DOHH2 (cell line): Measurements from ENCODE around the gene ID2.

Experiments used
- H3F3A ChIP-seq: fragments of 200-600 bp; sonication (generic), shearing (Covaris generic); 2 replicates; pipeline ENCODE4 v1.6.0; 2016; ENCODE audit warnings: antibody characterized with exemption, mild to moderate bottlenecking; ENCODE audit not compliant: control insufficient read depth, insufficient read depth
- H3K27ac ChIP-seq: fragments of 200-600 bp; sonication (generic); 2 replicates; pipeline ENCODE4 v1.5.1; 2014; ENCODE audit warnings: low read depth, mild to moderate bottlenecking, low read length, moderate library complexity
- H3K27me3 ChIP-seq: fragments of 200-600 bp; sonication (generic); 2 replicates; pipeline ENCODE4 v1.6.1; 2014; ENCODE audit warnings: mild to moderate bottlenecking, low read length, mixed read lengths; ENCODE audit not compliant: control insufficient read depth
- H3K36me3 ChIP-seq: fragments of 200-600 bp; sonication (generic); 2 replicates; pipeline ENCODE4 v1.6.1; 2014; ENCODE audit warnings: mild to moderate bottlenecking, low read length, moderate library complexity, mixed read lengths; ENCODE audit not compliant: control insufficient read depth
- H3K4me1 ChIP-seq: fragments of 200-600 bp; sonication (generic); 2 replicates; pipeline ENCODE4 v1.6.1; 2014; ENCODE audit warnings: mild to moderate bottlenecking, low read length, mixed read lengths; ENCODE audit not compliant: control insufficient read depth
- H3K4me2 ChIP-seq: fragments of 200-600 bp; sonication (generic); 2 replicates; pipeline ENCODE4 v1.6.0; 2014; ENCODE audit warnings: mild to moderate bottlenecking, low read length, moderate library complexity
- H3K4me3 ChIP-seq: fragments of 200-600 bp; sonication (generic); 2 replicates; pipeline ENCODE4 v1.5.1; 2014; ENCODE audit warnings: mild to moderate bottlenecking, low read length, mixed read lengths
- H3K79me2 ChIP-seq: fragments of 200-600 bp; sonication (generic); 2 replicates; pipeline ENCODE4 v1.6.1; 2014; ENCODE audit warnings: mild to moderate bottlenecking, low read length, mixed read lengths; ENCODE audit not compliant: control insufficient read depth
- H3K9me2 ChIP-seq: fragments of 200-600 bp; sonication (generic); replicated peaks from 2 replicates; pipeline ENCODE4 v1.6.1; 2014; ENCODE audit warnings: mild to moderate bottlenecking, low read length, mixed read lengths; ENCODE audit not compliant: control insufficient read depth
- H3K9me3 ChIP-seq: fragments of 200-600 bp; sonication (generic); 2 replicates; pipeline ENCODE4 v1.6.1; 2014; ENCODE audit warnings: antibody characterized with exemption, low read length, mixed read lengths; ENCODE audit not compliant: control insufficient read depth, insufficient read depth
- H4K20me1 ChIP-seq: fragments of 200-600 bp; sonication (generic); 2 replicates; pipeline ENCODE4 v1.6.0; 2014; ENCODE audit warnings: low read depth, mild to moderate bottlenecking, antibody characterized with exemption, low read length, moderate library complexity; ENCODE audit not compliant: control insufficient read depth, insufficient read depth
- CTCF ChIP-seq: fragments of 200-600 bp; sonication (generic); IDR thresholded peaks from one replicate; pipeline ENCODE4 v1.5.1; 2014; ENCODE audit warnings: antibody characterized with exemption, mild to moderate bottlenecking, low read depth, low read length; ENCODE audit not compliant: poor library complexity, severe bottlenecking
- EZH2phosphoT487 ChIP-seq: fragments of 200-600 bp; sonication (generic); IDR thresholded peaks from 2 replicates; pipeline ENCODE4 v1.6.1; 2017; ENCODE audit warnings: borderline replicate concordance, mild to moderate bottlenecking, antibody characterized with exemption, low read length, moderate library complexity, mixed read lengths

Gene ID2

GRCh38 chr2:8674420-8675009 lies 7.3 kb upstream of the ID2 start:
- Histone ChIP-seq H3K4me3 (no peak overlapping the region), H3K4me2 (no peak overlapping the region), H3K79me2 (peaks cover 4% of the 10 kb centered on the region), H3K9me2 (no peaks in the 10 kb centered on the region), H3K36me3 (no peaks in the 10 kb centered on the region), H3K9me3 (peaks cover 16% of the 10 kb centered on the region), H3K4me1 (peaks cover 18% of the 10 kb centered on the region), H3K27ac (no peak overlapping the region), H3K27me3 (peaks cover 22% of the 10 kb centered on the region), H3F3A (peaks cover 10% of the 10 kb centered on the region), H4K20me1 (no peaks in the 10 kb centered on the region)
- TF ChIP-seq EZH2phosphoT487 (no peak), CTCF (no peak)

GRCh38 chr2:8675543-8675942 lies 6.3 kb upstream of the ID2 start:
- peaks cover 7% of the 10 kb centered on the region for H3K79me2 ChIP-seq
- no peak overlapping the region for H3K27ac ChIP-seq
- H3K4me1 ChIP-seq = peaks cover 28% of the 10 kb centered on the region
- peaks cover 20% of the 10 kb centered on the region for H3K27me3 ChIP-seq
- no peak overlapping the region for H3K4me3 ChIP-seq
- TF ChIP-seq EZH2phosphoT487 (no peak), CTCF (no peak)
- no peaks in the 10 kb centered on the region for H3K9me2 ChIP-seq
- no peaks in the 10 kb centered on the region for H4K20me1 ChIP-seq
- peaks cover 20% of the 10 kb centered on the region for H3F3A ChIP-seq
- no peak overlapping the region for H3K4me2 ChIP-seq
- H3K9me3 ChIP-seq = peaks cover 16% of the 10 kb centered on the region
- no peaks in the 10 kb centered on the region for H3K36me3 ChIP-seq

- H4K20me1 ChIP-seq = no peaks in the 10 kb centered on the region
- H3K9me2 ChIP-seq = no peaks in the 10 kb centered on the region
- H3K4me1 ChIP-seq = peaks cover 37% of the 10 kb centered on the region
- H3F3A ChIP-seq = peaks cover 29% of the 10 kb centered on the region
- peaks cover 7% of the 10 kb centered on the region for H3K79me2 ChIP-seq
- no peak overlapping the region for H3K4me2 ChIP-seq
- no peak overlapping the region for H3K4me3 ChIP-seq
- H3K27ac ChIP-seq = no peak overlapping the region
- peaks cover 20% of the 10 kb centered on the region for H3K27me3 ChIP-seq
- peaks cover 16% of the 10 kb centered on the region for H3K9me3 ChIP-seq
- no peaks in the 10 kb centered on the region for H3K36me3 ChIP-seq
- TF ChIP-seq CTCF (no peak), EZH2phosphoT487 (no peak)
These were observed 5.5 kb upstream of the ID2 start for GRCh38 chr2:8676191-8676920.
